Activated CD8-positive, alpha-beta memory T cell treated with anti-CD3 and anti-CD28 coated beads for 48 hours (primary cell): Measurements from ENCODE around the gene CLPTM1.
"Not testable (repeated sequence)": the region's sequence is repeated elsewhere in the genome, so short reads cannot be mapped to it uniquely, and the experiment has no call there.

ENCODE experiments used
- DNase-seq, 3 experiments: peaks; one replicate each; pipeline ENCODE4 v3.0.0-alpha.2; 2020; ENCODE audit warnings: low read depth in 2 of 3, low spot score in 2 of 3

CLPTM1 gene

DNA sequence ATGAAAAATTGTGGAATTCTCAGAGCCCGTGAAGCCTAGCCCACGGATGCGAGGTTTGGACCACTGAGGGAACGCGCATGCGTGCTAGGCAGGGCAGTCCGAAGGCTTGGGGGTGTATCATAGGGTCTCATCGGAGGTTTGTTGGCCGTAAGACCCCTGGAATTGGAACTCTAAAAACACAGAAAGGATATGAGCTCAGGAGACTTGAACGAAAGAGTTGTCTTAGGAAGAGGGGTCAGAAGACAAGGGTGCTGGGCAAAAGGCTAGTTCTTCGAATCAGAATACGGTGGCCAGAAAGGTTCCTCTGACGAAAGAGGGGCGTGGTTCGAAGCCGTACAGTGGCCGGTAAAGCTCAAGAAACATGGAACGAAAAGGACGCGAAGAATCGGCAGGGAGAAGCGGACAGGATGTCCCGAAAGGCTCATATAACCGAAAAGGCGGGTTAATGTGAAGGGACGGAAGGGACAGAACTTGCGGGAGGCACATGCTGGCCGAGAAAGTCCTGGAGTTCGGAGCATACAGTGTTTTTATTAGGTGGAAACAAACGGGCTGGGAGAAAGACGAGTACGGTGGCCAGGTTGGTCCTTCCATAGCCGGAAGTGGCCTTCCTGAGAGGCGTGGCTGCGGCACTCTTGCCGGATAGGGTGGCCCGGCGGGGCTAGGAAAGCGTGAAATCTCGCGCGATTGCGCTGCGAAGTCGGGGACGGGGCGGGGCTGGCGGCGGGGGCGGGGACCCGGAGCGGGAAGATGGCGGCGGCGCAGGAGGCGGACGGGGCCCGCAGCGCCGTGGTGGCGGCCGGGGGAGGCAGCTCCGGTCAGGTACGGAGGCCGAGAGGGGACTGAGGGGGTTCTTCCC, at the start of gene CLPTM1:
Gene CLPTM1 (plus strand): TSS at position 732 of the 856 bp plus-strand sequence. CDS start 16 bp downstream, at position 748.
- peak; percentile 89 to 95 (median 91) for DNase-seq

DNA sequence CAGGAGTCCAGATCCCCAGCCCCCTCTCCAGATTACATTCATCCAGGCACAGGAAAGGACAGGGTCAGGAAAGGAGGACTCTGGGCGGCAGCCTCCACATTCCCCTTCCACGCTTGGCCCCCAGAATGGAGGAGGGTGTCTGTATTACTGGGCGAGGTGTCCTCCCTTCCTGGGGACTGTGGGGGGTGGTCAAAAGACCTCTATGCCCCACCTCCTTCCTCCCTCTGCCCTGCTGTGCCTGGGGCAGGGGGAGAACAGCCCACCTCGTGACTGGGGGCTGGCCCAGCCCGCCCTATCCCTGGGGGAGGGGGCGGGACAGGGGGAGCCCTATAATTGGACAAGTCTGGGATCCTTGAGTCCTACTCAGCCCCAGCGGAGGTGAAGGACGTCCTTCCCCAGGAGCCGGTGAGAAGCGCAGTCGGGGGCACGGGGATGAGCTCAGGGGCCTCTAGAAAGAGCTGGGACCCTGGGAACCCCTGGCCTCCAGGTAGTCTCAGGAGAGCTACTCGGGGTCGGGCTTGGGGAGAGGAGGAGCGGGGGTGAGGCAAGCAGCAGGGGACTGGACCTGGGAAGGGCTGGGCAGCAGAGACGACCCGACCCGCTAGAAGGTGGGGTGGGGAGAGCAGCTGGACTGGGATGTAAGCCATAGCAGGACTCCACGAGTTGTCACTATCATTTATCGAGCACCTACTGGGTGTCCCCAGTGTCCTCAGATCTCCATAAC, 49.6 kb upstream of the CLPTM1 start, which contains the start of gene APOE:
Gene APOE (plus strand): TSS at position 360 of the 724 bp plus-strand sequence. CDS start 829 bp downstream, outside the sequence.
- DNase-seq: no peak

- DNase-seq: no peak
Measured at GRCh38 chr19:44907613-44908012, 47.6 kb upstream of the CLPTM1 start.

DNA sequence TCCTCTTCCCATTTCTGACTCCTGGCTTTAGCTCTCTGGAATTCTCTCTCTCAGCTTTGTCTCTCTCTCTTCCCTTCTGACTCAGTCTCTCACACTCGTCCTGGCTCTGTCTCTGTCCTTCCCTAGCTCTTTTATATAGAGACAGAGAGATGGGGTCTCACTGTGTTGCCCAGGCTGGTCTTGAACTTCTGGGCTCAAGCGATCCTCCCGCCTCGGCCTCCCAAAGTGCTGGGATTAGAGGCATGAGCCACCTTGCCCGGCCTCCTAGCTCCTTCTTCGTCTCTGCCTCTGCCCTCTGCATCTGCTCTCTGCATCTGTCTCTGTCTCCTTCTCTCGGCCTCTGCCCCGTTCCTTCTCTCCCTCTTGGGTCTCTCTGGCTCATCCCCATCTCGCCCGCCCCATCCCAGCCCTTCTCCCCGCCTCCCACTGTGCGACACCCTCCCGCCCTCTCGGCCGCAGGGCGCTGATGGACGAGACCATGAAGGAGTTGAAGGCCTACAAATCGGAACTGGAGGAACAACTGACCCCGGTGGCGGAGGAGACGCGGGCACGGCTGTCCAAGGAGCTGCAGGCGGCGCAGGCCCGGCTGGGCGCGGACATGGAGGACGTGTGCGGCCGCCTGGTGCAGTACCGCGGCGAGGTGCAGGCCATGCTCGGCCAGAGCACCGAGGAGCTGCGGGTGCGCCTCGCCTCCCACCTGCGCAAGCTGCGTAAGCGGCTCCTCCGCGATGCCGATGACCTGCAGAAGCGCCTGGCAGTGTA, 46.9 kb upstream of the CLPTM1 start:
- DNase-seq: no peak

DNA sequence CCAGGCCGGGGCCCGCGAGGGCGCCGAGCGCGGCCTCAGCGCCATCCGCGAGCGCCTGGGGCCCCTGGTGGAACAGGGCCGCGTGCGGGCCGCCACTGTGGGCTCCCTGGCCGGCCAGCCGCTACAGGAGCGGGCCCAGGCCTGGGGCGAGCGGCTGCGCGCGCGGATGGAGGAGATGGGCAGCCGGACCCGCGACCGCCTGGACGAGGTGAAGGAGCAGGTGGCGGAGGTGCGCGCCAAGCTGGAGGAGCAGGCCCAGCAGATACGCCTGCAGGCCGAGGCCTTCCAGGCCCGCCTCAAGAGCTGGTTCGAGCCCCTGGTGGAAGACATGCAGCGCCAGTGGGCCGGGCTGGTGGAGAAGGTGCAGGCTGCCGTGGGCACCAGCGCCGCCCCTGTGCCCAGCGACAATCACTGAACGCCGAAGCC, 46.3 kb upstream of the CLPTM1 start:
- no peak for DNase-seq

GRCh38 chr19:44909775-44910174, 45.4 kb upstream of the CLPTM1 start:
- DNase-seq: no peak

- DNase-seq: not testable (repeated sequence)
Measured at GRCh38 chr19:44911896-44912295, 43.3 kb upstream of the CLPTM1 start.

- DNase-seq: no peak
Measured at GRCh38 chr19:44912854-44913253, 42.3 kb upstream of the CLPTM1 start.

DNA sequence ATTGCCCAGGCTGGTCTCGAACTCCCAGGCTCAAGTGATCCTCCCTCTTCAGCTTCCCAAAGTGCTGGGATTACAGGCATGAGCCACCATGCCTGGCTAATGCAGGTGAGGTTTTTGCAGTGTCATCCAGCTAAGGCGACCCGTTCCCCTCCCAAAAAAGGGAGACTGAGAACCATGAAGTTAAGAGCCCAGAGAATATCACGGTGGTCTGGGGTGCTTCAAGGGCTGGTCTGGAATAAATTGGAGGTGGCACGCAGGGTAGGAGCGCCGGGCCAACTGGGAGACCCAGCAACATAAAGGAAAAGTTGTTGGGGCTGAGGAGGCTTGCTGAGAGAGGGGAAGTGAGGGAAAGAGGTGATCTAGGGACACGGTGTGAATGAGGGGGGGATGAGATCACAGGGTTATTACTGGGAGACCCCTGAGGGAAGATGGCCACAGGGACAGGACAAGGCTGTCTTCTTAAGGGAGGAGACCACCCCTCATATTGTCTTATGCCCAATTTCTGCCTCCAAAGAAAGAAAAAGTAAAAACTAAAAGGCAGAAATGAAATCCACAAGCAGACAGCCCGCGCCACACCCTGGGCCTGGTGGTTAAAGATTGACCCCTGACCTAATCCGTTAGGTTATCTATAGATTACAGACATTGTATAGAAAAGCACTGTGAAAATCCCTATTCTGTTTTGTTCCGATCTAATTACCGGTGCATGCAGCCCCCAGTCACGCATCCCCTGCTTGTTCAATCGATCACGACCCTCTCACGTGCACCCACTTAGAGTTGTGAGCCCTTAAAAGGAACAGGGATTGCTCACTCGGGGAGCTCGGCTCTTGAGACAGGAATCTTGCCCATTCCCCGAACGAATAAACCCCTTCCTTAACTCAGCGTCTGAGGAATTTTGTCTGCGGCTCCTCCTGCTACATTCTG, 41.4 kb upstream of the CLPTM1 start:
- not testable (repeated sequence) for DNase-seq

GRCh38 chr19:44914433-44915206, 40.6 kb upstream of the CLPTM1 start, which contains the start of gene APOC1:
APOC1 (plus strand) TSS chr19:44914608; CDS start chr19:44914892, 284 bp downstream.
- peak; percentile 47 to 65 (median 59) for DNase-seq

DNA sequence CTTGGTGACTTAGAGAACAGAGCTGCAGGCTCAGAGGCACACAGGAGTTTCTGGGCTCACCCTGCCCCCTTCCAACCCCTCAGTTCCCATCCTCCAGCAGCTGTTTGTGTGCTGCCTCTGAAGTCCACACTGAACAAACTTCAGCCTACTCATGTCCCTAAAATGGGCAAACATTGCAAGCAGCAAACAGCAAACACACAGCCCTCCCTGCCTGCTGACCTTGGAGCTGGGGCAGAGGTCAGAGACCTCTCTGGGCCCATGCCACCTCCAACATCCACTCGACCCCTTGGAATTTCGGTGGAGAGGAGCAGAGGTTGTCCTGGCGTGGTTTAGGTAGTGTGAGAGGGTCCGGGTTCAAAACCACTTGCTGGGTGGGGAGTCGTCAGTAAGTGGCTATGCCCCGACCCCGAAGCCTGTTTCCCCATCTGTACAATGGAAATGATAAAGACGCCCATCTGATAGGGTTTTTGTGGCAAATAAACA, 30.9 kb upstream of the CLPTM1 start:
- no peak for DNase-seq

GRCh38 chr19:44925114-44925891, 29.9 kb upstream of the CLPTM1 start:
- no peak for DNase-seq

DNA sequence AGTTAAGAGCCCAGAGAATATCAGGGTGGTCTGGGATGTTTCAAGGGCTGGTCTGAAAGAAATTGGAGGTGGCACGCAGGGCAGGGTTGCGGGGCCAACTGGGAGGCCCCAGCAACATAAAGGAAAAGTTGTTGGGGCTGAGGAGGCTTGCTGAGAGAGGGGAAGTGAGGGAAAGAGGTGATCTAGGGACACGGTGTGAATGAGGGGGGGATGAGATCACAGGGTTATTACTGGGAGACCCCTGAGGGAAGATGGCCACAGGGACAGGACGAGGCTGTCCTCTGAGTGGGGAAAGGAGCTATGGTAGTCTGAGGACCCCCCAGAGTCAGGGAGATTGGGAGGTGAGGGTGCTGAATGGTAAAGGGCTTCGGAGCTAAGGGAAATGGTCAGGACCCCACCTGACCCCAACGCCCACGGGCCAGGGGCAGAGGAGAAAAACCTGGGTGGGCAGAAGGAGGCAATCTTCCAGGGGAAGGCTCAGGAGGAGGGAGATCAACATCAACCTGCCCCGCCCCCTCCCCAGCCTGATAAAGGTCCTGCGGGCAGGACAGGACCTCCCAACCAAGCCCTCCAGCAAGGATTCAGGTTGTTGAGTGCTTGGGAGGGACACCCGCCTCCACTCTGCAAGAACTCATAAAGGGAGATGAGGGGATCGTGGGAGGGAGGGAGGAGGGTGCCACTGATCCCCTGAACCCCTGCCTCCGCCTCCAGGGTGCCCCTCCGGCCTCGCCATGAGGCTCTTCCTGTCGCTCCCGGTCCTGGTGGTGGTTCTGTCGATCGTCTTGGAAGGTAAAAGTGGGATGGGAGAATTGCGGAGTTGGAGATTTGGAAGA, 28.7 kb upstream of the CLPTM1 start:
- DNase-seq: not testable (repeated sequence)

DNA sequence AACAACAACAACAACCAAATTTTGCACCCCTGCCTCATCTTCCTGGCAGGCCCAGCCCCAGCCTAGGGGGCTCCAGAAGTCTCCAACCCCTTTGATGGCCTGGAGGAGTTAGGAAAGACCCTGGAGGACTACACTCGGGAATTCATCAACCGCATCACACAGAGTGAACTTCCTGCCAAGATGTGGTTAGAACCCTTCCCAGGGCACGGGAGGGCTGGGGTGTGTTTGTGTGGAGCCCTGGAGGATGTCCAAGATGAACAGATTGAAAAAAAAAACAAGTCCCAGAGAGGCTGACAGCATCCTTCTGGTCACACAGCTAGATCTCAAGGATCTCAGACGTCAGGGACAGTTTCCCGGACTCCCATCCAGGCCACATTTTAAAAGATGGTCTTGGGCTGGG, 27.4 kb upstream of the CLPTM1 start:
- DNase-seq: no peak

GRCh38 chr19:44930088-44930487, 25.1 kb upstream of the CLPTM1 start:
- DNase-seq: no peak

DNA sequence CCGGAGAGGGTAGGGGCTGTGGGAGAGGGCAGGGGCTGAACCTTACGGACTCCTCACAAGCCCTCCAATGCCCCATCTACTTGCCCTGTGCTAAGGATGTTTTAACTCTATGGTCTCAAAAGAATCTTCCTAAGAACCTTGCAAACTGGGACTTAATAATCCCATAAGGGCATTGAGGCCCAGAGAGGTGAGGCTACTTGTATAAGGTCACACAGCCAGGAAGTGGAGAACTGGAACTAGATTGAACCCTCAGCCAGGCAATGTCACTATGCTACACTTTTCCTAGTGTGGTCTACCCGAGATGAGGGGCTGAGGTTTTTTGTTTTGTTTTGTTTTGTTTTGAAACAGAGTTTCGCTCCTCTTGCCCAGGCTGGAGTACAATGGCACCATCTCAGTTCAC, 23.6 kb upstream of the CLPTM1 start:
- no peak for DNase-seq

DNA sequence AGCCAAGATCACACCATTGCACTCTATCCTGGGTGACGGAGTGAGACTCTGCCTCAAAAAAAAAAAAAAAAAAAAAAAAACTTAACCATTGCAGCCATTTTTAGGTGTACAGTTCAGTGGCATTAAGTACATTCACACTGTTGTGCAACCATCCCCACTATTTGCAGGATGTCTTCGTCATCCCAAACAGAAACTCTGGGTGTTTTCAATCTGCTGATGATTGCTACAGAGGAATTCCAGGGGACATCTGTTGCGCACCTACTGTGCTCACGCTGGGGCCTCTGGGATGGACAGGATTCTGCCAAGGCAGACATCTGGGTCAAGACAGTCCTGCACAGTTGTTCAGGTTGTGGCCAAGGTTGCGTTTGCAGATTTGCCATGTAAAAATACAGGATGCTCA, 15.5 kb upstream of the CLPTM1 start:
- no peak for DNase-seq
